ENCODE measurements around the gene CEP128.
"Not testable (repeated sequence)": the region's sequence is repeated elsewhere in the genome, so short reads cannot be mapped to it uniquely, and the experiment has no call there.

The CEP128 gene

DNA sequence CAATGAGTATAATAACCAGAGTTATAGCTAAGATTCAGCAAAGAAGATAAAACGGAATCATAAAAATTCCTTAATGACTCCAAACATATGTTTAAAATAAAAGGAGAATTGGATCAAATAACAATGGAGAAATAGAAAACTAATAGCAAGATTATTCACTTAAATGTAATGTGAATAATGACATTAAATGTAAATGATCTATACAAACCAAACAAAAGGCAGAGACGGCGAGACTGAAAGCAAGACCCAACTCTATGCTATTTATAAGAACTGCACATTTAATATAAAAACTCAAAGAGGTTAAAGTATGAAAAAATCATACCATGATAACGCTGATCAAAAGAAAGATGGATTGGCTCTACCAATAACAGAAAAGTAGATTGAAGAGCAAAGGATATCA, 10.0 kb upstream of the CEP128 start:
- no peak for DNase-seq

DNA sequence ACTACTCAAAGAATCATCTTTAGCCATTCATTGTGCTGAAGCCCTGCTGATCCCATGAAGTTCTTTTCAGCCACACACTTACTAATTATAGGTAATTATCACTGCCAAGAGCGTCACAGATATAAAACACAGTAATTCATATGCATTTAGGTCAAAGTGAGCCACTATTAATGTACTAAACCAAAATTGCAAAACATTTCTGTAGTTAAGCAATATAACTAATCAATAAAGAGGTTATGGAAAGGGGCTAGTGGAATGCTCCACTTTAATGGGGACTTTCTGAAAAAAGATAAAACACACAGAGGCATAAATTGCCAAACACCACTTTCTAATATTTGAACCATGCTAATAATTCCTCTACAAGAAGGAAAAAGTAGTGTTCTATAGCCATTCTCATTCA, 6.8 kb upstream of the CEP128 start:
- DNase-seq, result no peak

GRCh38 chr14:80946797-80947196, 5.3 kb upstream of the CEP128 start:
- no peak for DNase-seq

GRCh38 chr14:80946187-80946586, 4.6 kb upstream of the CEP128 start:
- DNase-seq, result no peak

- DNase-seq, result no peak
Observed at GRCh38 chr14:80944861-80945617, 3.5 kb upstream of the CEP128 start.

DNA sequence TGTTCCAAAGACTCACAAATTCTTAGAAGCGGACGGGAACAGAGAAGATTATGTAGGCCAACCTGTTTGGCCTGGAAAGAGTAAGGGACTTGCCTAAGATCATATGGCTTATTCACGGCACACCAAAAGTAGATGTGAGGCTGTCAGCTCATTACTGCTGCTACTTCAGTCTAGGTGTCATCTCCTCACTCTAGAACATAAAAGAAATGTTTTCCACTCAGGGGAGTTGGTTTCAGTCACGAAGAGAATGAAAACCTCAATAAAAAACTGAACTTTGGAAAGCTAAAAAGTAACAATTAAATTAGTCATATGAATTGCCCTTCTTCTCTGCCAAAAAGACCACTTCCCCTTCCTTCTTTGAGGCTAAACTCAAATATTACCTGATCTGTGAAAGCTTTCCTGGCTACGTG, 658 bp upstream of the CEP128 start:
- no peak for DNase-seq

GRCh38 chr14:80940146-80940545, 1.4 kb downstream of the CEP128 start:
- no peak for DNase-seq

DNA sequence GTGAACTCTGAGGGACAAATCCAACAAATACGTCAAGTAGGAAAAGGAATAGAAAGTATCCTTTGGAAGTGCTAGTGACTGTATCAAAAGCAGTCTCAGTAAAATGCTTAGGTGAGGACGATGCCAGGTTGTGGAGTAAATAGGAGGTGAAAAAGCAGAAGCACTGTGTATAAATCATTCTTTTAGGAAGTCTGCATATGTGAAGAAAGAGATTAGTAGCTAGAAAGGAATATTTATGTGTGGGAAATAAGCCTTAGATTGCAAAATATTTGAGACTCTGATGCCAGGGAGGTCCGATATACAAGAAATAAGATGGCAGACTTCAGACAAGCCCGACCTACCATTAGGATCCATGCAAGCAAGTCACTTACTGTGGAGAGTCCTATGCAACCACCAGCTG, 7.9 kb downstream of the CEP128 start:
- DNase-seq, result no peak

GRCh38 chr14:80933282-80933681, 8.3 kb downstream of the CEP128 start:
- no peak for DNase-seq

DNA sequence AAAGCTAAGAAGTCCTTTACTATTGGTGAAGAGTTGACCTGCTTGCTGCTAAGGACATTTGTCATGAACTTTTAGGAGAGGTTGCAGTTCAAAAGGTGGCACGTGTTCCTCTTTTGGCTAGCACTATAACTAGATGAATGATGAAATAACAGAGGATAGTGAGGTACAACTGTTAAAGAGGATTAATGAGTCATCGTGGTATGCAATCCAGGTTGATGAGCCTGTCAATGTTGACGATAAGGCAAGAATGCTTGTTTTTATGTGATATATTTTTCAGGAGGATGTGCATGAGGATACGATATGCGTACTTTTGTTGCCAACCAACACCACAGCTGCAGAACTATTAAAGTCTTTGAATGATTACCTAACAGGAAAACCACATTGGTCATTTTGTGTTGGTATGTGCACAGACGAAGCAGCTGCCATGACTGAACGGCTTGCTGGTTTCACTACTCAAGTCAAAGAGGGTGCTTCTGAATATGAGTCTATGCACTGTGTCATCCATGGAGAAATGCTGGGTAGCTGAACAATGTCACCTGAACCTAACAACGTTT, 10.6 kb downstream of the CEP128 start:
- DNase-seq, result peak; percentile 69

- DNase-seq, result no peak
Observed at GRCh38 chr14:80930095-80930494, 11.4 kb downstream of the CEP128 start.

- no peak for DNase-seq
Observed at GRCh38 chr14:80927083-80927989, 14.2 kb downstream of the CEP128 start.

DNA sequence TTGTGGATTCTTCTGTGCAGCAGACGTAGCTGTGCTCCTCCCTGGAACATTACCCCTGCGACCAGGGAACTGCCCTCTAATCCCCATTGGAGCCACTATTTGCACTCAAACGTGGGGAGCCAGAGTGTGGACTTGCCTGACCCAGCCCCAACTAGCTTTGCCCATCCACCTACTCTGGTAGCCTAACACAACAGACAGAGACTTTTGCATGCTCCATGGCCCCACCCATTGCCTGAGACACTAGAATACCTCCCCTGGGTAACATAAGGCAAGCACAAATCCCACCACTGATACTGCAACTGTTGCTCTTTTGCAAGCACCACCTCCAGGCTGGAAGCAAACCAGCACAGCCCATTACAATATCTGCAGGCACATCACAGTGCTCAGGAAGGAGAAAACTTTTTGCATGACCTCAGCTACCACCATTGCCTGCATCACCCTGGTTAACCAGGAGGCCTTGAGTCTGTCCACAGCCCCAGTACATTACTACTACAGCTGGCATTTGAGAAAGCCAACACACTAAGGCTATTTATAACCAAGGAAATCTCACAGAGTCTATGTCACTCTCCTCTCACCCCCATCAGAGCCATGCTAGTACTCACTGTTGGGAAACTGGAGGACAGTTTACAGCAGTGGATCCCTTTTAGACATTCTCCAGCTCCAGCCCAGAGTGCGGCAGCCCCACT, 15.0 kb downstream of the CEP128 start:
- DNase-seq, result no peak

DNA sequence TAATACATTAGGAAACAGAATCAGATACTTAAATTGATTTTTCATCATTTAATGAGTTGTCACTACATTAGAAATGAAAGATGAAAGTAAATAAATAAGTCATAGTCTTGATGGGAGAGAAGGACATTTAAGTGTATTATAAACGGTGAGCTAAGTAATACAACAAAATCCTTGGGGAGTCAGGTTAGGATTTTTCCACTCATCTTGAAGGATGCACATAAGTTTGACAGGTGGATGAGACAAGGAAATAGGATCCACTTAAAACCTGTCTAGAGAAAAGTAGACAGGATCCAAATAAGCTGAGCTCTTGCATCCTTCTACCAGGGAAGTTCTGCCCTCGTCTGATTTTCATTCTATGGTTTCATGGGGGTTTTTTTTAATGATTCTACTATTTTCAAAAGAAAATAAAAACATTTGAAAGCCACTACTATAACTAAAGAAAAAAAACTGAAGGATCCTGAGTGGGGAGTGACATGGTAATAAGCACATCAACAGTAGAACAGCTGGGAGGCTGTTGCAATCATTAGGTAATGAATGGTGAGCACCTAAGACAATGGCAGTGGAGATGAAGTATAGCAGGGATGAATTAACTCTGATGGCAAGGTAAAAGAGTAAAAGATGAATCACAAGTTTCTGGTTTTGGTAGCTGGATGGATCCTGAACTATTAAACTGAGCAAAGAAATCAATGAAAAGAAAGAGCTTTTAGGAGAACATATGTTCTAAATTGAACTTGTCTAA, 17.0 kb downstream of the CEP128 start:
- DNase-seq, result no peak

GRCh38 chr14:80923368-80923767, 18.2 kb downstream of the CEP128 start:
- no peak for DNase-seq

DNA sequence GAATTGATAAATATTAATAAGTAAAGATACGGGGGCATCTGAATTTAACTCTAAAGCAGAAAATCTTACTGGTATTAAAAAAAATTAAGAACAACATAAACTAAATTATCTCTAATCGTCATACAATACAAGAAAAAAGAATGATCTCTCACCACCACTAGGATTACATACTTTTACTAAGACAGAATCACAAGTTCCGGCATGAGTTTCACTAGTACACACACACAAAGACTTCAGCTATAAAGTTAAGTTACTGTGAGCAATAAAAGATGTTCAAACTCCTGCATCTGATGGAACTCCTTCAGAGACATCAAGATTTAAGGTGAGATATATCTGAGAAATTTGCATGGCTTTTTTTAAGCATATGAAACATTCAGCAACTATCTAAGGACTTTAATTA, 21.9 kb downstream of the CEP128 start:
- no peak for DNase-seq

DNA sequence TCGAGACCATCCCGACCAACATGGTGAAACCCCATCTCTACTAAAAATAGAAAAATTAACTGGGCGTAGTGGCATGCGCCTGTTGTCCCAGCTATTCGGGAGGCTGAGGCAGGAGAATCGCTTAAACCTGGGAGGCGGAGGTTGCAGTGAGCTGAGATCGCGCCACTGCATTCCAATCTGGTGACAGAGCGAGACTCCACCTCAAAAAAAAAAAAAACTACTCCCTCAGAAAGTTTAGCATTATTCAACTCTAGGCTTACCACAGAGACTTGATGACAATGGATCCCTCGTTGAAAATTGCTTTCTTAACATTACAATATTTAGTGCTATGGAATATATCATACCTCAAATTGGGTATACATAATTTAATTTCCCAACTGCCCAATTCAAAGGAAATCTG, 29.5 kb downstream of the CEP128 start:
- not testable (repeated sequence) for DNase-seq

- no peak for DNase-seq
Observed at GRCh38 chr14:80906946-80907345, 34.6 kb downstream of the CEP128 start.

- no peak for DNase-seq
Observed at GRCh38 chr14:80906336-80906735, 35.2 kb downstream of the CEP128 start.

DNA sequence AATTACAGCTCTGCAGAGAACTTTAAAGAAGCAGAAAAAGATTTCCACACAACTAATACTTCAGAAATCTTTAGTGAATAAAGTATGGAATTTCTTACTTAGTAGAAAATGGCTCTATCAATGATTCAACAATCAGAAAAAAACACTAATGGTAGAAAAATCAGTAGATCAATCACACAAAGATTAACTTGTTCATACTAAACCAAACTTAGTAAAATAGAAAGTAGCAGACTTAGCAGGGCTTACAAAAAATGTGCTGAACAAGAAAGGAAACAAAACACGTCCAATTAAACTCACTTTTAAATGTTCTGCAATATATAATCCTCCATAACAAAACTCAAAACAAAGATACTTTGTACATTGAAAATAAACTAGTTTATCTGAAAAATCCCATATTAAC, 38.9 kb downstream of the CEP128 start:
- no peak for DNase-seq

DNA sequence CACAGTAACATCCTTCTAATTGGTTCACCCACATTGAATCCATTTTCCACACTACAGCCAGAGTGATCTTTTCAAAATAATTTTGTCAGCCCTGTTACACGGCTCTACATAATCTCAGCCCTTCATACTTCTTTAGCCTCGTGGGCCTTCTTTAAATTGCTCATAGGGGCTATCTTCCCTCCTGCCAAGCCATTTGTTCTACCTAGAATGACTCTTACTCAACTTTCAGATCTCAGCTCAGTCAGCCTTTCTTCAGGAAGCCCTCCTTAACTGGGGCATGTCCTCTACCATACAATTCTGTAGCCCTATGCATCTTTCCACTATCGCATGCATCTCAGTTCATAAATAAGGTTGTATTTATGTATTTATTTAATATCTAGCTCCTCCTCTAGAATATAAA, 39.7 kb downstream of the CEP128 start:
- DNase-seq, result no peak

DNA sequence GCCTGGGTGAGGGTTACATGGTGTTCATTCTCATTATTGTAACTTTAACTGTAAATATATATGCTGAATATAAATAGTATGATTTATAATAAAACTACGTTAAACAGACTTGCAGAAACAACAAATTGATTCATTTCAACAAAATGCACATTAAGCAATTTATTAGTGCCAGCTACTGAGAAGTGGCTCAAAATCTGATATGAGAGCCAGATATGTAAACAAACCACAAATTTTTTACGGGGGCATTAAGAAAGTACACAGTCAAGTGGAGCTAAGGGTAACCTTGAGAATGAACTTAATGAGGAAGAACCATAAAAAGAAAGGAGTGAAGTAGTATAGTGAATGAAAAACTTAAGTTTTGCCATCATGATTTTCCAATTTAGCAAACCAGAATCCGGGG, 40.3 kb downstream of the CEP128 start:
- DNase-seq, result no peak

GRCh38 chr14:80872645-80873044, 68.9 kb downstream of the CEP128 start:
- DNase-seq, result no peak

Measured in CD4-positive, alpha-beta T cell treated with Interleukin-21 for 1 hour (primary cell).